Fibroblast of skin of back (primary cell): ENCODE data around the gene TRNP1.

Source experiments
- DNase-seq: peaks from one replicate; pipeline ENCODE4 v3.0.0-alpha.2; 2013

The TRNP1 gene

DNA sequence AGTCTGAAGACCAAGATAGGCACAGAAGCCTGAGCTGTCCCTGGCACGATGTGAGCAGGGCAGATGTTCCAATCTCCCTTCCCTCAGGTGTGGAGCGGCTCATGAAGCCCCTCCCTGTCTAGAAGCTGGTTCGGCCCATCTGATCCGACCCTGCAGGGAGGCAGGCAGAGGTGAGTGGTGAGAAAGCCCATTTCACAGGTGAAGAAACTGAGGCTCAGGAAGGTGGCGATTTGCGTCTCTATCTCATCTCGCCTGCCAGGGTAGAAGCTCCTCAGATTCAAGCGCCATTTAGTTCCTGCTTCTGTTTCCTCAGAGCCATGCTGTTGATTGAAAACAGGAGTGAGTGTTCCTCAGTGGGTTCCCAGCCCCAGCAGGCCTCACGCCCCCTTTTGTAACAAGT, 36.0 kb downstream of the TRNP1 start:
- no peak for DNase-seq

DNA sequence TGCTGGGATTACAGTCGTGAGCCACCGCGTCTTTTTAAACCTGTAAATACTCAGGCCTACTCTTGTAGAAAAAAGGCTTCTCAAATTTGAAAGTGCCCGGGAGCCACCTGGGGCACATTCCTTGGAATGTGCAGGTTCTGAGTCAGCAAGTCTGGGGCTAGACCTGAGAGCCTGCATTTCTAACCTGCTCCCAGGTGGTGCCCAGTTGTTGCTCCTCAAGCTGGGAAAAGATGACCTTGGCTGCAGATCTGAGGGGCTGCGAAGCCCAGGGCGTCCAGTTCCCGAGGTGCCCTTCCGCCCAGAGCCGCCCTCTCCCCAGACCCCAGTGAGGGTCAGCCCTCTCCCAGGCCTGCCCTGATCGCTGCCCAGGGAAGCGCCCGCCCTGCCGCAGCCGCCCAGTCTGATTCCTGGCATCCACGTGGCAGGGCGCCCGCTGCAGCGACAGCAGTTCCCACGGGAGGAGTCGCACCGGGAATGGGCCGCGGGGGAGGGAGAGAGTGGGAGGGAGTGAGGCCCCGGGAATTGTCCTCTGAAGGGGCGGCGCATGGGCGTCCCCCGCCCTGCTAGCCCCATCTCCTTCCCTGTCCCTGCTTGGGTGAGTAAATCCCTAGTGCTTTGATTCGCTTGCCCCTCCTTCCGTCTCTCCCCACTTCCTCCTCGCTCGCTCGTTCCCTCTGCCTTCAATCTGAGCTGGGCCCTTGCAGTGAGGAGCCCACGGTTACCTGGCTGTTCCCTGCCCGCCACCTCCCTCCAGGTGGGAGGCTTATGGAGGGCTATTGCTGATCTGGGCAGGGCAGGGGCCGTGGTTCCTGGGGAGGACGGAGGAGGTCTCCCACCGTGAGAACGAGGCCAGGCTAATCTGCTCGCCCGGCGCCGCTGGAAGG, 38.0 kb downstream of the TRNP1 start:
- peak; percentile 90 for DNase-seq

DNA sequence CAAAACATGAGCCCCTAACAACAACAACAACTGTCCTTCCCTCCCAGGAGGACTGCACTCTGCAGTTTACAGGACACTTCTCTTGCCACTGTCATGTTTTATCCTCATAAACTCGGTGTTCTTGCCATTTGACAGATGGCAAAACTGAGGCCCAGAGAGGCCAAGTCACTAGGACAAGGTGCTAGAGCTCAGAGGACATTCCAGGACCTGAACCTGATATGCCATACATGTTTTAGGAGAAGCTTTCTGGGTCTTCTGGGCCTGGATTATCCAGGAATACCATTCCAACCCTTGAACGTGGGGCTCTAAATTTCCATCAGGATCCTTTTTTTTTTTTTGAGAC, 38.6 kb downstream of the TRNP1 start:
- DNase-seq: no peak

DNA sequence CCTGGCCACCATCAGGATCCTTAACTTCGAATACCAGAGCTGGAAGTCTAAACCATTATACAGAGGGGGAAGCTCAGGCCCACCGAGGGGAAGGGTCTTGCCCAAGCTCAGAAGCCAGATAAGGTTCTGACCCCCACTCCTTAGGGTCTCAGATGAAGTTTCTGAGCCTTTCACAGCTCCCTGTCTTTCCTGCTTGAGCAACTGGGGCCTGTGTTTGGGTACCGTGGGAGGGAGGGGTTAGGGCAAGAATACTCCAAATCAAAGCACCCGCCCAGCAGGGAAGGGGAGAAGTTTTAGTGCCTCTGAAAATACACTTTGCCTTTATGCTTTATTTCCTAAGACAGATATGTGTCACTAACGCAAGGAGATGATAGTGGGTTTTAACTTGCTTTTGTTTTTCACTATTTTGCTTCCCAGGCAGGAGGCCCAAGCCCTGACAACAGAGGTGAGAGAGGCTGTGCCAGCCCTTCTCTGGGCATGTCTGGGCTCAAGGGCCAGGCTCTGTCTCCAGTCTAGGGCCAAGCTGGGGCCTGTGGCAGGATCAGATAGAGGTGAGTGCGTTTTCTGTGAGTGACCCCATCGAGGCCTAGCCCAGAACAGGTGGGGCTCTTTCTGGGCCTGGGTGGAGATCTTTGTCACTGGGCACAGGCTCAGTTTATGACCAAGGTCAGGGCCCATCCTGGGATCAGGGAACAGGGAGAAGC, 39.7 kb downstream of the TRNP1 start:
- no peak for DNase-seq

DNA sequence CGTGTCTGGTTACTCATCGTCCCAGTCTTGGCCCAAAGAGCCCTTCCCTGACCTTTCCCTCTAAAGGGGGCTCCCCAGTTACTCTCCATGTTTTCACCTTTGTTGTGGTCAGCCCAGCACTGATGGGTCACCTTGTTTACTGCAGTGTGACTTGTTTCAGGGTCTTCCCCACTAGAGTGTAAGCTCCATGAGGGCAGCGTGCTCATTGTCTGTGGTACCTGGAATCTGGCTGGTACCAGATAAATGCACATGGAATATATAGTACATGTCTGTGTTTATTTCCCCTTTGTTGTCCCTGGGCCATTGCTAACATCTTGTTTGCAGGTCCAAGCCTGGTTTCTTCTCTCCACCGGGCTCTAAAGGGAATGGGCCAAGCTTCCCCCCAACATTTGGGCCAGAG, 41.9 kb downstream of the TRNP1 start:
- no peak for DNase-seq

DNA sequence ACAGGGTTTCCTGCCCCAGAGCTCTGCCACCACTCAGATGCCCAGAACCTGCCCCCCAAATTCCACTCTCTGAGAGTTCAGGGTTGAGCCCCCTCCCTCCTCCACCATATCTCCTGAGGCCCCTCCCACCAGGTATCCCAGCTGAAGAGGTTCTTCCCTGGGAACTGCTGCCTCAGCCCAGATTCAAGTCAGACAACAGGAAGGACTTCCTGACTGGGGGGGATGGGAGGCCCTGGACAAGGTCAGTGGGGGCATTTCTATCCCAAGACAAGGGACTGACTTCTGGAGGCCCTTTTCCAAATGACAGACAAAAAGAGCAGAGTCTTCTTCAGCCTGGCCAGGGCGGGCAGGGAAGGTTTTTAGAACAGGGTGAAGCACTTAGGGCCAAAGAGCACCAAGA, 43.2 kb downstream of the TRNP1 start:
- no peak for DNase-seq

DNA sequence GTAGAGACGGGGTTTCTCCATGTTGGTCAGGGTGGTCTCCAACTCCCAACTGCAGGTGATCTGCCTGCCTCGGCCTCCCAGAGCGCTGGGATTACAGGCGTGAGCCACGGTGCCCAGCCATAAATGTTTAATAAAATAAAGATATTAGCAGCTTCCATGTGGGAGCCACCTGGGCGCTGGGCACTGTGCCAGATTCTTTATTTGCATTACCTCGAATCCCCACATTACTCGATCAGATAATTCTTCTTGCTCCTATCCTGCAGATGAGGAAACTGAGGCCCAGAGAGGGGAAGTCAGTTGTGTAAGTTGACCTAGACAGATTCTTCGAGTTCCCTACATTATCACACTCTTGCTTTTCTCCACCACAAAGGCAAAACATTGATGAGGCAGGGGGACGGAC, 44.0 kb downstream of the TRNP1 start:
- no peak for DNase-seq

DNA sequence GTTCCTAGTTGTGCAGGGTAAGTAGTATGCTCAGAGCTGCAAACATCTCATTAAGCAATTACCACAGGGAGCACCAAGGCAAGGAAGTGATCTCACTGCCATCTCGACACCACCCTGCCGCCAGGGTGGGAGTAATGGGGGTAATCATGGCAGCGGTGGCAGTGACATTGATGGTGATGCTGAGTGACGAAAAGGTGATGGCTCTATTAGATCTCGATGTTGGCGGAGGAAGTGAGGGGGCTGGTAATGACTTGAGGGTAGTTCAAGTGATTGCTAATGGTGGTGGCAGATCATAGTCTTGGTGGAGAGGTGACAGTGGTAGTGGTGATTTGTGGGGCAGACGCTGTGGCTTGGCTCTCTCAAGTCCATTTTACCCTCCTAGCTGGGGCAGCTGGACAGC, 44.5 kb downstream of the TRNP1 start:
- DNase-seq: no peak

DNA sequence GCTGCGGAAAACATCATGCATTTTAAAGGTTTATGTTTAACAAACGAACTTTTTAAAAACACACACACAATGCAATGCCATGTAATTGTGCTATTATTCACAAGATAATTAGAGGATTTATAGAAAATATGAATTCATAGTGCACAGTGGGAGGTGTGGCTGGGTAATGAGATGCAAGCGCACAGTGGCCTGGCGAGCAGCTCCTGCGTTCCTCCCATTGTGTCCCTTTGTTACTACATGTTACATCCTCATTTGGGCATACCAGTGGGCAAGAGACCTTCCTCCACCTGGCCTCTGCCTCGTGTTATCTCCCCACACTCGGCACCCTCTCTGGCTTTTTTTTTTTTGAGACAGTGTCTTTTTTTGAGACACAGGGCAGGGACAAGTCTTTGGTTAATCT, 49.2 kb downstream of the TRNP1 start:
- DNase-seq: no peak

DNA sequence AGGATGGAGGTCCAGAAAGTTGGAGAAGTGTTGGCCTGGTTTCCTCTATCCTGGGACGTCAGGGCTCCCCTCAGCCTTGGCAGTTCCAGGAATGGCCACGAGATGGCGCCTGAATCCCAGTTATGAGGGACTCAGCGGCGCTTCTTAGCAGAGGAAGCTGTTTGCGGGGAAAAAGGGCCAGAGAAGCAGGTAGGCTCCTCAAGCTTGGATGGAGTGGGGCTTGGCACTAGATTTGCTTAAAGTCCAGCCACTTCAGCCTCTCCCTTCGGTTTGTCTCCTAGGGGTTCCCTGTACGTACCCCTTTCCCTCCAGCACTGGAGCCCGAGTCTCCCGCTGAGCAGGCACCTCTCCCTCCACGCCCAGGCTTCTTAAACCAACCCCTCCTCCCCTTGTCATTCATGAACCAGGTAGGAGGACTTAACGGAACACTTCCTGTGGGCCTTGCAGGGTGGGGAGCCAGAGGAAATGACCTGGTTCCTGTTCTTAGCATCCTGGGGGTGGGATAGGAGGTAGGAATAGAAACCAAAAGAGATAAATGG, 51.2 kb downstream of the TRNP1 start:
- peak; percentile 73 for DNase-seq

DNA sequence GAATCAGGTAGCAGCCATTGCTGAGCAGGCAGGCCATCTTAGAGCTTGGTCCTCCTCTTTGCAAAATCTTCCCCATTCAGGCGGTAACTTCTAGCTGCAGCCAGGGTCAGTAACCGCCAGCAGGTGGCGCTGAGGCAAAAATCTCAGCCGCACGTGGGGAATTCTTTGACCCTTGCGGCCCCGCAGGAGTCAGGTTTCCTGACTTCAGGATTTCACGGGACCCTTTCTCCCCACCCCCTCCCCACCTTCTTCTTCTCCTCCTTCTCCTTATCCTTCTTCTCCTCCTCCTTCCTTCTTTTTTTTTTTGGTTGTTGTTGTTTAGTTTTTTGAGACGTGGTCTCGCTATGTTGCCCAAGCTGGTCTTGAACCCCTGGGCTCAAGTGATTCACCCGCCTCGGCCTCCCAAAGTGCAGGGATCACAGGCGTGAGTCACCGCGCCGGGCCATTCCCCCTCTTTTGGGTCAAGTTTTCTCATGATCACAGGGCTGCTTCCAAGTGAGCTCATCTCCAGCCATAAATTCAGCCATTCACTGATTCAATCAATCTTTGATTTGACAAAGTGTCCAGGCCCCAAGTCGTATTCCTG, 52.6 kb downstream of the TRNP1 start:
- peak; percentile 54 for DNase-seq

DNA sequence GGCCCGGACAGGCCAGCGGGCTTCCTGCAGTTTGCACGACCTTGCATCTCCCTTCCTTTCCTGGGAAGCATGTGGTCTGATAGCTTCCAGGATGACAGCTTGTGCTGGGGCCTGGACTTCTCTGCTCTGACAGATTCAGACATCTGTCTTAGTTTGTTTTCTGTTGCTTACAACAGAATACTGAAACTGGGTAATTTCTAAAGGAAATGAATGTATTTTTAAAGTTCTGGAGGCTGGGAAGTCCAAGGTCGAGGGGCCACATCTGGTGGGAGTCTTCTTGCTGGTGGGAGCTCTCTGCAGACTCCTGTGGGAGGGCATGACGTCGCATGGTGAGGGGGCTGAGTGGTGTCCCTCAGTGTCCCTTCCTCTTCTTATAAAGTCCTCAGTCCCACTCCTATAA, 54.4 kb downstream of the TRNP1 start:
- no peak for DNase-seq

DNA sequence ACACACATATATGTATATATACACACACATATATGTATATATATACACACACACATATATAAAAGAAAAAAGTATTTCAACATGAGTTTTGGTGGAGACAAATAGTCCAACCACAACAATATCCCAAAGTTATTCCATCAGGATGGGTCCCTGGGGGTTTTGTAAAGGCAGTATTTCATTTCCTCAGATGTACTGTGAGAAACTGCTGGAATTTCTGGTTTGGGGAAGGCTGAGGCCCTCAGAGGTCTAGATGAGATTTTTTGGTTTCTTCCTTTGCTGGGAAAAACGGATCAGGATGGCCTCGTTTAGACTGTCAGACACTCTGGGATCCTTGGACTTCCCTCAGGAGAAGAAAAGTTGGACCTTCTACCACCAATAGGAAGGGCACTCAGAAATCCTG, 55.6 kb downstream of the TRNP1 start:
- DNase-seq: no peak

DNA sequence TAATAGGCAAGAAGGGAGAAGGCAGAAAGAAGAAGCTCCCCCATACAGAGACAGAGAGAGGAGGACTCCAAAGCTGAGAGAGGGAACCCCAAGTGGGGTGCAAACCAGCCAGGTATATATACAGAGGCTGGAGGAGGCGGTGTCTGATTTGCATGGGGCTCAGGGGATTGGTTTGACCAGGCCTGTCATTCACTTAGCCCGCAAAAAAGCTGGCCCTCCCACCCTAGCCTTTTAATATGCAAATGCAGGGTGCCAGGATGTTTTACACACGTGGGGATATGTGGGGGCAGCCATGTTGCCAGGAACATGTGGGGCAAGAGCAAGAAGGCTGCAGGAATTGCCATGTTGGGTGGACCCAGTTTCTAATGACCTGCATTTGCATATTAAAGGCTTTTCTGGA, 56.1 kb downstream of the TRNP1 start:
- no peak for DNase-seq
